Measurements from ENCODE around the gene RASGRF2. TPM values are rescaled to one million over a fixed set of nuclear protein-coding genes. Genes with fewer than 3 reads are reported as not detected.

The RASGRF2 gene
- total and polyA plus RNA-seq, 2 of the 8 experiments (the other 6 are each of a cell fraction or from before 2014, with no cell fraction given): 2.6 to 29.5 TPM

GRCh38 chr5:80941496-80941895, 18.7 kb upstream of the RASGRF2 start:
- H3K23ac ChIP-seq (ENCODE audit: insufficient read length): no peak overlapping the region
- no peaks in the 10 kb centered on the region for H4K20me1 ChIP-seq (replicated peaks in 1 of 2; ENCODE audit: control insufficient read depth in 1 of 2, insufficient read depth in 2 of 2, low read length in 2 of 2)
- no peak for FAIRE-seq
- H3K9me3 ChIP-seq (ENCODE audit: insufficient read depth in 2 of 2, low read depth in 1 of 2, low read length in 1 of 2): no peaks in the 10 kb centered on the region
- ChIA-PET CTCF (ENCODE audit: partially characterized antibody) (interaction anchor here (0.6 to 1.7 kb wide), 3 partner anchors 10 to 199 kb away, joined by 3 to 4 read pairs (median 4); no protein-coding TSS in a partner anchor), POLR2A (ENCODE audit: partially characterized antibody) (no interaction called here)
- no peaks in the 10 kb centered on the region for H3K27me3 ChIP-seq (replicated peaks in 1 of 4; ENCODE audit: control insufficient read depth in 3 of 4, extremely low read depth in 1 of 4, insufficient read depth in 3 of 4, low read length in 3 of 4)
- H3K14ac ChIP-seq (ENCODE audit: insufficient read length): no peak overlapping the region
- no peaks in the 10 kb centered on the region for H3K79me2 ChIP-seq (ENCODE audit: control insufficient read depth in 1 of 2, insufficient read depth in 2 of 2, low read length in 2 of 2)
- H3K18ac ChIP-seq (ENCODE audit: extremely low read depth, low read length): no peak overlapping the region
- H4K5ac ChIP-seq (ENCODE audit: insufficient read length, low read depth, low read length): no peak overlapping the region
- H2AFZ ChIP-seq (ENCODE audit: low read length): no peak overlapping the region
- no peak overlapping the region for H2BK5ac ChIP-seq (ENCODE audit: low read depth, low read length)
- no peaks in the 10 kb centered on the region for H3K23me2 ChIP-seq (ENCODE audit: low read depth, low read length)
- H4K91ac ChIP-seq (replicated peaks; ENCODE audit: insufficient read length, low read length): no peak overlapping the region
- H3K79me1 ChIP-seq (ENCODE audit: low read depth, low read length): no peaks in the 10 kb centered on the region
- H4K8ac ChIP-seq (ENCODE audit: extremely low read depth, insufficient read depth, low read length): no peak overlapping the region
- no peak overlapping the region for H3K4me3 ChIP-seq (ENCODE audit: extremely low read depth in 1 of 4, insufficient read depth in 2 of 4, low read depth in 3 of 4, low read length in 4 of 4)
- H3K4me2 ChIP-seq (ENCODE audit: insufficient read depth in 1 of 2, low read depth in 2 of 2, low read length in 2 of 2): no peak overlapping the region
- H3K4me1 ChIP-seq (replicated peaks in 1 of 4; ENCODE audit: control insufficient read depth in 3 of 4, insufficient read depth in 4 of 4, low read length in 3 of 4): no peaks in the 10 kb centered on the region
- H2BK12ac ChIP-seq (ENCODE audit: low read depth, low read length): no peak overlapping the region
- no peak overlapping the region for H3K27ac ChIP-seq (ENCODE audit: low read depth, low read length)
- no peak overlapping the region for H3K9ac ChIP-seq (replicated peaks in 1 of 4; ENCODE audit: extremely low read depth in 1 of 4, low read depth in 3 of 4, low read length in 3 of 4)
- no peak overlapping the region for H2BK15ac ChIP-seq (ENCODE audit: low read length)
- 100% methylated on average over 1 of the region's 1 CpG; no CpG with 5 or more reads in 1 of the 2 experiments for WGBS, 2 experiments (ENCODE audit: extremely low coverage in 1 of 2, insufficient coverage in 1 of 2, insufficient read length in 1 of 2, insufficient replicate concordance in 2 of 2, low coverage in 1 of 2, low lambda C conversion rate in 2 of 2, missing lambda C conversion rate in 1 of 2)
- no peak overlapping the region for H2BK20ac ChIP-seq (ENCODE audit: low read length)
- H3K36me3 ChIP-seq (ENCODE audit: control insufficient read depth in 2 of 4, insufficient read depth in 4 of 4, low read length in 3 of 4): no peaks in the 10 kb centered on the region
- no peak overlapping the region for H3K4ac ChIP-seq (replicated peaks; ENCODE audit: insufficient read length, low read depth, low read length)
- H2AK5ac ChIP-seq (ENCODE audit: low read depth, low read length): no peak overlapping the region
- H3K56ac ChIP-seq (replicated peaks; ENCODE audit: insufficient read length, low read depth, low read length): no peak overlapping the region
- no peak overlapping the region for H2BK120ac ChIP-seq (replicated peaks; ENCODE audit: low read depth, low read length)
- no peak for DNase-seq (ENCODE audit: low read depth in 1 of 2, low spot score in 2 of 2)
- TF ChIP-seq SAP30 (IDR thresholded peaks at IDR 0.05; ENCODE audit: insufficient read depth, insufficient replicate concordance, low read length) (no peak), SUZ12 (IDR thresholded peaks at IDR 0.05; ENCODE audit: low read length) (no peak), CBX5 (IDR thresholded peaks at IDR 0.05; ENCODE audit: low read depth, low read length) (no peak), JUND (IDR thresholded peaks at IDR 0.05; ENCODE audit: low read length) (no peak), RNF2 (IDR thresholded peaks at IDR 0.05; ENCODE audit: borderline replicate concordance, low read depth, low read length, missing control alignments, poor library complexity, severe bottlenecking) (no peak), BRCA1 (IDR thresholded peaks at IDR 0.05; ENCODE audit: low read depth, low read length) (no peak), CEBPB (IDR thresholded peaks at IDR 0.05; ENCODE audit: low read depth, low read length) (no peak), SP4 (IDR thresholded peaks at IDR 0.05; ENCODE audit: low read length) (no peak), RFX5 (IDR thresholded peaks at IDR 0.05; ENCODE audit: borderline replicate concordance, low read depth, low read length) (no peak), CBX8 (IDR thresholded peaks at IDR 0.05; ENCODE audit: borderline replicate concordance, low read depth, low read length) (no peak), KDM1A (IDR thresholded peaks at IDR 0.05; ENCODE audit: borderline replicate concordance, low read length) (no peak), GABPA (IDR thresholded peaks at IDR 0.05; ENCODE audit: borderline replicate concordance, insufficient read depth, low read length) (no peak)

Data from H1 (cell line).